Measurements from ENCODE around the gene KIAA1217. TPM values are rescaled to one million over a fixed set of nuclear protein-coding genes. Genes with fewer than 3 reads are reported as not detected.

Gene KIAA1217
- total and polyA plus RNA-seq, 2 of the 8 experiments (the other 6 are each of a cell fraction or from before 2014, with no cell fraction given) = 4.5 to 15.6 TPM

DNA sequence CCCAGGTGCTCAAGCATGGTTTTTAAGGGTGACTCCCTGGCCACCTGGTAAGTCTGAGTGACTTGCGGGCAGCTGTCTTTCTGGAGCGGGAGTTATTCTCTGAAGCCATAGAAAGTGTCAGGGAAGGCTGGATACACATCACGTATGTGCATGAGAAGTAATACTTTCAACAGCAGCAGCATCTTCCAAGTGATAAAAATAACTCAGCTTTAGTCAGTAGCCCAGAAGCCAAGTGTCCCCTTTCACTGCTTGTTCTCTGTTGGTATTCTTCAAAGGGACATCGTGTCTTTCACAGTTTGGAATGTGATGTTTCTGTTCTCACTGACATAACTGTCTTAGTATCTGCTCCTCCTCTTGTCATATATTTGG lies 97.6 kb downstream of the KIAA1217 start:
- Histone ChIP-seq H3K4me3 (ENCODE audit: extremely low read depth in 1 of 4, insufficient read depth in 2 of 4, low read depth in 3 of 4, low read length in 4 of 4) (no peak overlapping the region), H3K79me1 (ENCODE audit: low read depth, low read length) (no peaks in the 10 kb centered on the region)
- FAIRE-seq = no peak
- no peak for TF ChIP-seq FOSL1 (IDR thresholded peaks at IDR 0.05; ENCODE audit: insufficient read depth, low read depth, low read length)
- TF ChIP-seq CREB1 (IDR thresholded peaks at IDR 0.05) = no peak
- no peak for TF ChIP-seq HDAC6 (IDR thresholded peaks at IDR 0.05; ENCODE audit: low read depth, low read length)
- no peak for TF ChIP-seq CBX5 (IDR thresholded peaks at IDR 0.05; ENCODE audit: low read depth, low read length)
- TF ChIP-seq SIX5 (IDR thresholded peaks at IDR 0.05; ENCODE audit: low read depth, low read length) = no peak
- no peak for TF ChIP-seq ASH2L (IDR thresholded peaks at IDR 0.05; ENCODE audit: low read length)
- TF ChIP-seq CEBPB (IDR thresholded peaks at IDR 0.05; ENCODE audit: low read depth, low read length) = no peak
- TF ChIP-seq, protein P1, sequence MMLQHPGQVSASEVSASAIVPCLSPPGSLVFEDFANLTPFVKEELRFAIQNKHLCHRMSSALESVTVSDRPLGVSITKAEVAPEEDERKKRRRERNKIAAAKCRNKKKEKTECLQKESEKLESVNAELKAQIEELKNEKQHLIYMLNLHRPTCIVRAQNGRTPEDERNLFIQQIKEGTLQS (IDR thresholded peaks at IDR 0.05; ENCODE audit: insufficient read depth, low read depth, low read length) = no peak
- no peak for TF ChIP-seq EP300 (IDR thresholded peaks at IDR 0.05; ENCODE audit: borderline replicate concordance in 1 of 2, low read depth in 2 of 2, low read length in 2 of 2)
- no peak for TF ChIP-seq CHD1 (IDR thresholded peaks at IDR 0.05; ENCODE audit: low read depth, low read length)
- no peak for TF ChIP-seq KDM1A (IDR thresholded peaks at IDR 0.05; ENCODE audit: borderline replicate concordance, low read length)
- TF ChIP-seq SUZ12 (IDR thresholded peaks at IDR 0.05; ENCODE audit: low read length) = no peak
- no peak for TF ChIP-seq HDAC2 (IDR thresholded peaks at IDR 0.05; ENCODE audit: borderline replicate concordance in 1 of 2, low read depth in 2 of 2, low read length in 2 of 2)
- TF ChIP-seq JUN (IDR thresholded peaks at IDR 0.05; ENCODE audit: low read depth, low read length) = no peak
- TF ChIP-seq EZH2 (IDR thresholded peaks at IDR 0.05; ENCODE audit: low read depth, low read length, severe bottlenecking) = no peak

More for the DNA sequence above, 97.6 kb downstream of the KIAA1217 start:
- DNase-seq (ENCODE audit: low read depth in 1 of 2, low spot score in 2 of 2) = no peak
- Histone ChIP-seq H3K18ac (ENCODE audit: extremely low read depth, low read length) (no peak overlapping the region), H2BK12ac (ENCODE audit: low read depth, low read length) (no peak overlapping the region), H4K8ac (ENCODE audit: extremely low read depth, insufficient read depth, low read length) (no peak overlapping the region), H2BK15ac (ENCODE audit: low read length) (no peak overlapping the region), H2BK20ac (ENCODE audit: low read length) (no peak overlapping the region), H2BK120ac (replicated peaks; ENCODE audit: low read depth, low read length) (no peak overlapping the region), H3K56ac (replicated peaks; ENCODE audit: insufficient read length, low read depth, low read length) (no peak overlapping the region), H3K4me2 (ENCODE audit: insufficient read depth in 1 of 2, low read depth in 2 of 2, low read length in 2 of 2) (no peak overlapping the region), H2AK5ac (ENCODE audit: low read depth, low read length) (no peak overlapping the region), H3K27me3 (replicated peaks in 1 of 4; ENCODE audit: control insufficient read depth in 3 of 4, extremely low read depth in 1 of 4, insufficient read depth in 3 of 4, low read length in 3 of 4) (no peaks in the 10 kb centered on the region), H3K9ac (replicated peaks in 1 of 4; ENCODE audit: extremely low read depth in 1 of 4, low read depth in 3 of 4, low read length in 3 of 4) (no peak overlapping the region), H3K4me1 (replicated peaks in 1 of 4; ENCODE audit: control insufficient read depth in 3 of 4, insufficient read depth in 4 of 4, low read length in 3 of 4) (peaks cover 0 to 2% (median 0%) of the 10 kb centered on the region in 4 experiments; a peak in 2 of 7 replicates), H3K79me2 (ENCODE audit: control insufficient read depth in 1 of 2, insufficient read depth in 2 of 2, low read length in 2 of 2) (no peaks in the 10 kb centered on the region), H4K5ac (ENCODE audit: insufficient read length, low read depth, low read length) (no peak overlapping the region), H3K36me3 (ENCODE audit: control insufficient read depth in 2 of 4, insufficient read depth in 4 of 4, low read length in 3 of 4) (no peaks in the 10 kb centered on the region), H3K14ac (ENCODE audit: insufficient read length) (no peak overlapping the region), H3K23me2 (ENCODE audit: low read depth, low read length) (no peaks in the 10 kb centered on the region), H4K20me1 (replicated peaks in 1 of 2; ENCODE audit: control insufficient read depth in 1 of 2, insufficient read depth in 2 of 2, low read length in 2 of 2) (no peaks in the 10 kb centered on the region), H3K23ac (ENCODE audit: insufficient read length) (no peak overlapping the region), H3K27ac (ENCODE audit: low read depth, low read length) (no peak overlapping the region), H4K91ac (replicated peaks; ENCODE audit: insufficient read length, low read length) (no peak overlapping the region), H2BK5ac (ENCODE audit: low read depth, low read length) (no peak overlapping the region), H2AFZ (ENCODE audit: low read length) (no peak overlapping the region), H3K9me3 (ENCODE audit: insufficient read depth in 2 of 2, low read depth in 1 of 2, low read length in 1 of 2) (no peaks in the 10 kb centered on the region), H3K4ac (replicated peaks; ENCODE audit: insufficient read length, low read depth, low read length) (no peak overlapping the region)
- CTCF ChIA-PET (ENCODE audit: partially characterized antibody) = interaction anchor here (0.9 to 2.9 kb wide), 4 partner anchors 13 to 844 kb away, joined by 4 to 18 read pairs (median 5); no protein-coding TSS in a partner anchor
- POLR2A ChIA-PET (ENCODE audit: partially characterized antibody) = no interaction called here
- 93% methylated on average over 4 of the region's 4 CpGs; no CpG with 5 or more reads in 1 of the 2 experiments for WGBS, 2 experiments (ENCODE audit: extremely low coverage in 1 of 2, insufficient coverage in 1 of 2, insufficient read length in 1 of 2, insufficient replicate concordance in 2 of 2, low coverage in 1 of 2, low lambda C conversion rate in 2 of 2, missing lambda C conversion rate in 1 of 2)

All from H1 (cell line).